H1 (cell line): ENCODE data around the gene TPP2. TPM values are rescaled to one million over a fixed set of nuclear protein-coding genes. Genes with fewer than 3 reads are reported as not detected.

Experiments used
- BACH1 ChIP-seq: IDR thresholded peaks from 2 replicates; pipeline ENCODE4 v1.6.1; 2012; ENCODE audit warnings: low read length, improper control_type of control experiment
- BRCA1 ChIP-seq: IDR thresholded peaks from 2 replicates; pipeline ENCODE4 v1.6.1; 2012; ENCODE audit warnings: low read depth, low read length, improper control_type of control experiment
- CHD7 ChIP-seq: fragments of 300-600 bp; sonication (generic); IDR thresholded peaks from 2 replicates; pipeline ENCODE4 v1.7.1; 2012; ENCODE audit warnings: low read length, moderate library complexity, mild to moderate bottlenecking, inconsistent platforms; ENCODE audit not compliant: insufficient replicate concordance
- GABPA ChIP-seq: IDR thresholded peaks from 2 replicates; pipeline ENCODE4 v1.6.1; 2011; ENCODE audit warnings: mild to moderate bottlenecking, low read length, moderate library complexity, borderline replicate concordance; ENCODE audit not compliant: insufficient read depth
- JUN ChIP-seq: IDR thresholded peaks from 2 replicates; pipeline ENCODE4 v1.6.1; 2011; ENCODE audit warnings: low read depth, mild to moderate bottlenecking, improper control_type of control experiment, low read length
- KDM1A ChIP-seq: fragments of 200-600, 300-600 bp; sonication (generic); IDR thresholded peaks from 2 replicates; pipeline ENCODE4 v1.7.1; 2016; ENCODE audit warnings: mild to moderate bottlenecking, low read length, borderline replicate concordance
- KDM5A ChIP-seq: fragments of 200-600 bp; IDR thresholded peaks from 2 replicates; pipeline ENCODE4 v1.7.1; 2012; ENCODE audit warnings: mild to moderate bottlenecking, low read length, inconsistent platforms, mixed read lengths
- RAD21 ChIP-seq, 2 experiments: IDR thresholded peaks in 1 of 2; conservative IDR thresholded peaks in 1 of 2; 2 replicates each; pipeline ENCODE4 v1.6.1; 2011; ENCODE audit warnings: low read depth in 2 of 2, low read length in 2 of 2, improper control_type of control experiment in 1 of 2, inconsistent platforms in 1 of 2, mild to moderate bottlenecking in 1 of 2, moderate library complexity in 1 of 2
- RFX5 ChIP-seq: IDR thresholded peaks from 2 replicates; pipeline ENCODE4 v1.6.1; 2011; ENCODE audit warnings: low read depth, low read length, improper control_type of control experiment, borderline replicate concordance
- RNF2 ChIP-seq: fragments of 200-900, 300-1000 bp; sonication (generic); IDR thresholded peaks from 2 replicates; pipeline ENCODE4 v1.7.1; 2016; ENCODE audit warnings: borderline replicate concordance, low read depth, mild to moderate bottlenecking, antibody characterized with exemption, low read length; ENCODE audit not compliant: poor library complexity, severe bottlenecking; ENCODE audit errors: missing control alignments
- TAF7 ChIP-seq: optimal IDR thresholded peaks from 2 replicates; pipeline ENCODE3; 2011; ENCODE audit warnings: low read depth, mild to moderate bottlenecking, inconsistent platforms, low read length, moderate library complexity, borderline replicate concordance
- polyA plus RNA-seq, 7 experiments: library from polyadenylated mRNA; depleted of rRNA in 3 of 7; stranded (reverse) in 5 of 7; unstranded in 2 of 7; fragments of >200 nt in 5 of 7; fragments of 200-250 nt in 2 of 7; gene quantifications; 1 replicate in 5 of 7; 2 replicates in 1 of 7; 4 replicates in 1 of 7; pipeline versions ENCODE4 v1.2.1 to v1.2.3, GENCODE V29; 2011 to 2013; ENCODE audit warnings: missing spikeins in 2 of 7, mixed read lengths in 2 of 7
- total RNA-seq: library from RNA; stranded (reverse); fragmentation: NEBNext Ultra II Directional; extraction: Animal tissue kit (Norgen Biotek cat#: 25700); gene quantifications from 2 replicates; pipeline ENCODE4 v1.2.1, GENCODE V29; 2021

TPP2 gene
- total and polyA plus RNA-seq, 2 of the 8 experiments (the other 6 are each of a cell fraction or from before 2014, with no cell fraction given), result 15.9 to 85.7 TPM

DNA sequence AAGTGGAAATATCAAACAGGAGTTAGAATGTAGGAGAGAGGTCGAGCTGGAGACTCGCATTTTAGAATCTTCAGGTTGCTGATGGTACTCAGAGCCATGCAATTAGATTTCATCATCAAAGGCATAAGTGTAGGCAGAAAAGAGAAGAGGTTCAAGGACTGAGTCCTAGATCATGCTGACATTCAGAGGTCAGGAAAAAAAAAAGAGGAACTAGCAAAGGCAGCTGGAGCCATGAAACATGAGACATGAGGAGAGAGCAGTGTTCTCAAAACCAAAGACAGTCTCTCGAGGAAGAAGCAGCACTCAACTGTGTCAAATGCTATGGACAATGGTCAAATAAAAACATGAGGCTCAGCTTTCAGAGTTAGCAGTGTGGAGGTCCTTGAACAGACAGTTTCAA lies 12.4 kb upstream of the TPP2 start (continued):
- TF ChIP-seq CHD7 (no peak), KDM5A (no peak), BACH1 (no peak), JUN (no peak), RFX5 (no peak), RAD21 (IDR thresholded peaks at IDR 0.05 in 1 of 2, conservative IDR thresholded peaks at IDR 0.05 in 1 of 2; ENCODE audit: low read depth in 2 of 2, low read length in 2 of 2) (no peak), TAF7 (no peak), GABPA (no peak), BRCA1 (no peak), KDM1A (no peak), RNF2 (no peak)
